Muscle layer of colon (tissue), 2 donors: ENCODE data around the gene NOMO2.
"Not testable (repeated sequence)": the region's sequence is repeated elsewhere in the genome, so short reads cannot be mapped to it uniquely, and the experiment has no call there.

Source experiments
- H3K27ac ChIP-seq: one replicate; pipeline ENCODE4 v1.7.0; 2013; ENCODE audit warnings: low read depth, mild to moderate bottlenecking, low read length, moderate library complexity
- H3K27me3 ChIP-seq, 2 donors: one replicate each; pipeline ENCODE4 v1.7.0; 2013; ENCODE audit warnings: low read length in 2 of 2, mild to moderate bottlenecking in 2 of 2; ENCODE audit not compliant: insufficient read depth in 2 of 2, control insufficient read depth in 1 of 2
- H3K36me3 ChIP-seq: one replicate; pipeline ENCODE4 v1.7.0; 2013; ENCODE audit warnings: mild to moderate bottlenecking, low read length; ENCODE audit not compliant: insufficient read depth
- H3K4me1 ChIP-seq: one replicate; pipeline ENCODE4 v1.7.0; 2013; ENCODE audit warnings: mild to moderate bottlenecking, low read length; ENCODE audit not compliant: insufficient read depth
- H3K4me3 ChIP-seq, 2 donors: one replicate each; pipeline ENCODE4 v1.7.0; 2013; ENCODE audit warnings: low read length in 2 of 2, low read depth in 1 of 2, mild to moderate bottlenecking in 1 of 2, moderate library complexity in 1 of 2
- H3K9ac ChIP-seq: one replicate; pipeline ENCODE4 v1.7.0; 2013; ENCODE audit warnings: low read length
- H3K9me3 ChIP-seq: one replicate; pipeline ENCODE4 v1.7.0; 2013; ENCODE audit warnings: mild to moderate bottlenecking, low read length
- donor health status: abdominal sarcoma.
- donor health status: Adenocarcinoma of cecum.

Gene NOMO2, protein sequence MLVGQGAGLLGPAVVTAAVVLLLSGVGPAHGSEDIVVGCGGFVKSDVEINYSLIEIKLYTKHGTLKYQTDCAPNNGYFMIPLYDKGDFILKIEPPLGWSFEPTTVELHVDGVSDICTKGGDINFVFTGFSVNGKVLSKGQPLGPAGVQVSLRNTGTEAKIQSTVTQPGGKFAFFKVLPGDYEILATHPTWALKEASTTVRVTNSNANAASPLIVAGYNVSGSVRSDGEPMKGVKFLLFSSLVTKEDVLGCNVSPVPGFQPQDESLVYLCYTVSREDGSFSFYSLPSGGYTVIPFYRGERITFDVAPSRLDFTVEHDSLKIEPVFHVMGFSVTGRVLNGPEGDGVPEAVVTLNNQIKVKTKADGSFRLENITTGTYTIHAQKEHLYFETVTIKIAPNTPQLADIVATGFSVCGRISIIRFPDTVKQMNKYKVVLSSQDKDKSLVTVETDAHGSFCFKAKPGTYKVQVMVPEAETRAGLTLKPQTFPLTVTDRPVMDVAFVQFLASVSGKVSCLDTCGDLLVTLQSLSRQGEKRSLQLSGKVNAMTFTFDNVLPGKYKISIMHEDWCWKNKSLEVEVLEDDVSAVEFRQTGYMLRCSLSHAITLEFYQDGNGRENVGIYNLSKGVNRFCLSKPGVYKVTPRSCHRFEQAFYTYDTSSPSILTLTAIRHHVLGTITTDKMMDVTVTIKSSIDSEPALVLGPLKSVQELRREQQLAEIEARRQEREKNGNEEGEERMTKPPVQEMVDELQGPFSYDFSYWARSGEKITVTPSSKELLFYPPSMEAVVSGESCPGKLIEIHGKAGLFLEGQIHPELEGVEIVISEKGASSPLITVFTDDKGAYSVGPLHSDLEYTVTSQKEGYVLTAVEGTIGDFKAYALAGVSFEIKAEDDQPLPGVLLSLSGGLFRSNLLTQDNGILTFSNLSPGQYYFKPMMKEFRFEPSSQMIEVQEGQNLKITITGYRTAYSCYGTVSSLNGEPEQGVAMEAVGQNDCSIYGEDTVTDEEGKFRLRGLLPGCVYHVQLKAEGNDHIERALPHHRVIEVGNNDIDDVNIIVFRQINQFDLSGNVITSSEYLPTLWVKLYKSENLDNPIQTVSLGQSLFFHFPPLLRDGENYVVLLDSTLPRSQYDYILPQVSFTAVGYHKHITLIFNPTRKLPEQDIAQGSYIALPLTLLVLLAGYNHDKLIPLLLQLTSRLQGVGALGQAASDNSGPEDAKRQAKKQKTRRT

DNA sequence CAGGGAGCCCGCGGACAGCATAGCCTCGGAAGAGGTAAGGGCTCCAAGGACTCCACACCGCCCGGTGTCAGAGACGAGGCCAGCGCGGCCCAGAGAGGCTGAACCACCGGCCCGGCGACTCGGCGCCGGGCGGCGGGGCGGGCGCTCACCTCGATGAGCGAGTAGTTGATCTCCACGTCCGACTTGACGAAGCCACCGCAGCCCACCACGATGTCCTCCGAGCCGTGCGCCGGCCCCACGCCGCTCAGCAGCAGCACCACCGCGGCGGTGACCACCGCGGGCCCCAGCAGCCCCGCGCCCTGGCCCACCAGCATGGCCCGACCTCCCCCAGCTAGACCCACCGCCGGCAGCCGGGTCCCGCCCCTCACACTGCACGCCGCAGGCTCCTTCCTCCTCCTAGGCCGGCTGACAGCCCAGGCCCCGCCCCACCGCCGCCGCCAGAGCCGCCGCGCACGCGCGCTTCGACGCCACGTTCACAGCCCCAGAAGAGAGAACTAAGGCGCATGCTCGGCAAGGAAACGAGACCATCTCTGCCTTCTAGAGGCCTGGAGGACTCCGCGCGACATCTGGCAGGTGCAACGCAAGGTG, at the start of gene NOMO2:
Gene NOMO2, minus strand, starts transcription at position 371 of the 588 bp plus-strand sequence. Its CDS starts 57 bp downstream, at position 314.
- H3K4me1 ChIP-seq, H3K9ac ChIP-seq, H3K27ac ChIP-seq, H3K4me3 ChIP-seq, H3K36me3 ChIP-seq, H3K9me3 ChIP-seq, H3K27me3 ChIP-seq: not testable (repeated sequence)

DNA sequence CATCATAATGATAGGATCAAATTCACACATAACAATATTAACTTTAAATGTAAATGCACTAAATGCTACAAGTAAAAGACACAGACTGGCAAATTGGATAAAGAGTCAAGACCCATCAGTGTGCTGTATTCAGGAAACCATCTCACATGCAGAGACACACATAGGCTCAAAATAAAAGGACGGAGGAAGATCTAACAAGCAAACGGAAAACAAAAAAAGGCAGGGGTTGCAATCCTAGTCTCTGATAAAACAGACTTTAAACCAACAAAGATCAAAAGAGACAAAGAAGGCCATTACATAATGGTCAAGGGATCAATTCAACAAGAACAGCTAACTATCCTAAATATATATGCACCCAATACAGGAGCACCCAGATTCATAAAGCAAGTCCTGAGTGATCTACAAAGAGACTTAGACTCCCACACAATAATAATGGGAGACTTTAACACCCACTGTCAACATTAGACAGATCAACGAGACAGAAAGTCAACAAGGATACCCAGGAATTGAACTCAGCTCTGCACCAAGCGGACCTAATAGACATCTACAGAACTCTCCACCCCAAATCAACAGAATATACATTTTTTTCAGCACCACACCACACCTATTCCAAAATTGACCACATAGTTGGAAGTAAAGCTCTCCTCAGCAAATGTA, 48.4 kb upstream of the NOMO2 start:
- not testable (repeated sequence) for H3K4me3 ChIP-seq, H3K9me3 ChIP-seq, H3K4me1 ChIP-seq, H3K36me3 ChIP-seq, H3K27me3 ChIP-seq, H3K27ac ChIP-seq, H3K9ac ChIP-seq

DNA sequence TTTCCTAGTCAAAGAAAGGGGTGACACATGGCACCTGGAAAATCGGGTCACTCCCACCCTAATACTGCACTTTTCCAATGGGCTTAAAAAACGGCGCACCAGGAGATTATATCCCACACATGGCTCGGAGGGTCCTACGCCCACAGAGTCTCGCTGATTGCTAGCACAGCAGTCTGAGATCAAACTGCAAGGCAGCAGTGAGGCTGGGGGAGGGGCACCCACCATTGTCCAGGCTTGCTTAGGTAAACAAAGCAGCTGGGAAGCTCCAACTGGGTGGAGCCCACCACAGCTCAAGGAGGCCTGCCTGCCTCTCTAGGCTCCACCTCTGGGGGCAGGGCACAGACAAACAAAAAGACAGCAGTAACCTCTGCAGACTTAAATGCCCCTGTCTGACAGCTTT, 46.4 kb upstream of the NOMO2 start:
- not testable (repeated sequence) for H3K4me3 ChIP-seq, H3K9me3 ChIP-seq, H3K27ac ChIP-seq, H3K9ac ChIP-seq, H3K36me3 ChIP-seq, H3K4me1 ChIP-seq, H3K27me3 ChIP-seq

DNA sequence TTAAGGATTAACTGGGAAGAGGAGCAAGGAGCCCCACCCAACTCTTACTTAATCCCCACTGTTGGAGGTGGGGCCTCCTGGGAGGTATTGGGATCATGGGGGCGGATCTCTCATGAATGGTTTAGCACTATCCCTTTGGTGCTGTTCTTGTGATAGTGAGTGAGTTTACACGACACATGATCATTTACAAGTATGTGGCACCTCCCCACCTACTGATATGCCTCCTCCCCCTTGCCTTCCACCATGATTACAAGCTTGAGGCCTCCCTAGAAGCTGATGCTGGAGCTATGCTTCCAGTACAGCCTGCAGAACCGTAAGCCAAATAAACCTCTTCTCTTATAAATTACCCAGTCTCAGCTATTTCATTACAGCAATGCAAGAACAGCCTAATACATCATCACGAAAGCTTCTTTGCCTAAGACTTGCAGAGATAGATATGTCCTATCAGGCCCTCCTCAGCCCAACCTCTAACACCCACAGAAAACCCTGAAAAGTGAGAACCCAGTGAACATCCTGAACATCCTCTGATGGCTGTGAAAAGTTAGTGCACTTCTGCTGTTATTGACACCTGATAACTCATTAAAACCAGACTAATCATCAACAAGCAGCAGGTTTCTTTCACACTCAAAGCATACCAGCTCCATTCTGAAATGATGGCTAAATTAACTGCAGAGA, 41.8 kb upstream of the NOMO2 start:
- H3K27ac ChIP-seq, H3K36me3 ChIP-seq, H3K27me3 ChIP-seq, H3K4me3 ChIP-seq, H3K4me1 ChIP-seq, H3K9ac ChIP-seq, H3K9me3 ChIP-seq: not testable (repeated sequence)

- H3K27me3 ChIP-seq, H3K4me3 ChIP-seq, H3K9me3 ChIP-seq: not testable (repeated sequence)
Observed at GRCh38 chr16:18598582-18598981, 36.7 kb upstream of the NOMO2 start.

GRCh38 chr16:18597734-18598133, 35.8 kb upstream of the NOMO2 start:
- H3K4me3 ChIP-seq, H3K9ac ChIP-seq, H3K36me3 ChIP-seq, H3K27ac ChIP-seq, H3K4me1 ChIP-seq, H3K27me3 ChIP-seq, H3K9me3 ChIP-seq: not testable (repeated sequence)

More at GRCh38 chr16:18598582-18598981, 36.7 kb upstream of the NOMO2 start:
- H3K36me3 ChIP-seq, H3K4me1 ChIP-seq, H3K9ac ChIP-seq, H3K27ac ChIP-seq: not testable (repeated sequence)

GRCh38 chr16:18597319-18597718, 35.4 kb upstream of the NOMO2 start:
- H3K4me1 ChIP-seq, H3K9ac ChIP-seq, H3K27me3 ChIP-seq, H3K9me3 ChIP-seq, H3K27ac ChIP-seq, H3K36me3 ChIP-seq, H3K4me3 ChIP-seq: not testable (repeated sequence)

DNA sequence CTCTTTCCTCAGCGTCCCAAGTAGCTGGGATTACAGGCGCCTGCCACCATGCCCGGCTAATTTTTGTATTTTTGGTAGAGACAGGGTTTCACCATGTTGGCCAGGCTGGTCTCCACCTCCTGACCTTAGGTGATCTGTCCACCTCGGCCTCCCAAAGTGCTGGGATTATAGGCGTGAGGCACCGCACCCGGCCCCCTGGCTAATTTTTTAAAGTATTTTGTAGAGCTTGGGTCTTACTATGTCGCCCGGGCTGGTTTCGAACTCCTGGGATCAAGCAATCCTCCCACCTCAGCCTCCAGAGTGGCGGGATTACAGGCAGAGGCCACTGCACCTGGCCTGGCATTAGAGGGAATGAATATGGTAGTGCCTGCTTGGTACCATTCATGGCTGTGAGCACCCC, 33.9 kb upstream of the NOMO2 start:
- H3K4me1 ChIP-seq, H3K4me3 ChIP-seq, H3K27me3 ChIP-seq, H3K36me3 ChIP-seq, H3K9me3 ChIP-seq, H3K27ac ChIP-seq, H3K9ac ChIP-seq: not testable (repeated sequence)

DNA sequence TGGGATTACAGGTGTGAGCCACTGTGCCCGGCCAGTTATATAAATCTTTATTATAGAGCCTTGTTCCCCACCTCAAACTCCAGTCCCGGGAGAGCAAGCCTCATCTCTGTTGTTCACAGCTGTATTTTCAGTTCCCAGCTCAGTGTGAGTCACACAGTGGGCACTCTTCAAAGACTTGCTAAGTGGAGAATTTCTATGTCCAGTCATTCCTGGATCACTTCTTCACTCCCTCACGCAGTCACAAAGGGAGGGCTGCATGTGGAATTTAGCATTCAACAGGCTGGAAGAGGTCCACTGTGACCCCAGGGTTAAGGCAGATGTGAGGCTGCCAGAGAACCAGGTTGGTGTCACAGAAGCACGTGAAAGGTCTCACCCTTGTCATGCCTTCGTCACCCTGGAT, 33.0 kb upstream of the NOMO2 start:
- H3K36me3 ChIP-seq, H3K9me3 ChIP-seq, H3K9ac ChIP-seq, H3K4me3 ChIP-seq, H3K4me1 ChIP-seq, H3K27me3 ChIP-seq, H3K27ac ChIP-seq: not testable (repeated sequence)

GRCh38 chr16:18593904-18594303, 32.0 kb upstream of the NOMO2 start:
- not testable (repeated sequence) for H3K4me1 ChIP-seq, H3K4me3 ChIP-seq, H3K9ac ChIP-seq, H3K36me3 ChIP-seq, H3K9me3 ChIP-seq, H3K27me3 ChIP-seq, H3K27ac ChIP-seq
